Stimulated activated CD8-positive, alpha-beta memory T cell treated with anti-CD3 and anti-CD28 coated beads, Interleukin-12 subunit alpha, Interleukin-12 subunit beta, amount 100 ng/mL, for 1 hour (primary cell): ENCODE measurements around the gene MRNIP.

Experiments used
- DNase-seq: peaks from one replicate; pipeline ENCODE4 v3.0.0-alpha.2; 2020; ENCODE audit warnings: low read depth

Gene MRNIP

GRCh38 chr5:179803651-179804554, 54.7 kb downstream of the MRNIP start:
- no peak for DNase-seq

- no peak for DNase-seq
Measured at GRCh38 chr5:179802950-179803562, 55.6 kb downstream of the MRNIP start.

- no peak for DNase-seq
Measured at GRCh38 chr5:179802207-179802883, 56.3 kb downstream of the MRNIP start.

DNA sequence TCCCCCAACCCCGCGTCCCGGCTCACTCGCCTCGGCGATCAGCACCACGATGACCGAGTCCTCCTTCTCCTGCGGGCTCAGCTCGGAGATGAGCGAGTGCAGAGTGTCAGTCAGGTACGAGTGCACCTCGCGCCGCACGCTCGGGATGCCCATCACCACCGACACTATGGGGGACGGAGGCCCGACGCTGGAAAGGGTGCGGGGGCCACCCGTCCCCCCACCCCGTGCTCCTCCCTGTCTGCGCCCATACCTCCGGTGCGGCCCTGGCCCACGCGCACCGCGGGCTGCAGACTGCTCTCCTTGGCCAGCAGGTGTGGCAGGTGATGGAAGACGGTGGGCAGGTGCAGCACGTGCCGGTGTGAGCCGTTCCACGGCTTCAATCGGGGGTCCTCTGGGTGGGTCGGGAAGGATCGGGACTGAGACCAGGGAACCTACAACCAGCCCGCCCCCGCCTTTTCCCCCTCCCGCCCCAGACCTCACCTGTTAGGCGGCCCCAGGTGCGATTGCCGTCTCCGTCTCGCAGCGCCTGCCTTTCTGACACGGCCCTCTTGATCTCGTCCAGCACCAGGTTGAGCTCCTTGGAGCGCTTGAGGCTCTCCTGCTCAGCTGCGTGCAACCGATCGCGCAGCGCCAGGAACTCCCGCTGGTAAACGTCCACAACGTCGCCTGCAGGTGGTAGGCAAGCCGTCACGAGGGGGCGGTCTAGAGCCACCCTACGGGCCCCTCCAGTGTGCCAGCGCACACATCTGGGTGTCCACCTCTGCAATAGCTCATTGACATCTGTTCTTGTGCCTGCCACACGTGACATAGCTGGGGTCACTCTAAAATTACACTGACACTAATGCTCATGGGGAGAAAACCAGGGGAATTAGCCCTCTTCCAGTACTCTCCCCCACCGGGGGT, 57.1 kb downstream of the MRNIP start:
- peak; percentile 73 for DNase-seq

- no peak for DNase-seq
Measured at GRCh38 chr5:179800696-179801201, 57.9 kb downstream of the MRNIP start.

GRCh38 chr5:179800071-179800695, 58.4 kb downstream of the MRNIP start:
- no peak for DNase-seq

GRCh38 chr5:179799644-179799973, 59.0 kb downstream of the MRNIP start:
- DNase-seq, result no peak

DNA sequence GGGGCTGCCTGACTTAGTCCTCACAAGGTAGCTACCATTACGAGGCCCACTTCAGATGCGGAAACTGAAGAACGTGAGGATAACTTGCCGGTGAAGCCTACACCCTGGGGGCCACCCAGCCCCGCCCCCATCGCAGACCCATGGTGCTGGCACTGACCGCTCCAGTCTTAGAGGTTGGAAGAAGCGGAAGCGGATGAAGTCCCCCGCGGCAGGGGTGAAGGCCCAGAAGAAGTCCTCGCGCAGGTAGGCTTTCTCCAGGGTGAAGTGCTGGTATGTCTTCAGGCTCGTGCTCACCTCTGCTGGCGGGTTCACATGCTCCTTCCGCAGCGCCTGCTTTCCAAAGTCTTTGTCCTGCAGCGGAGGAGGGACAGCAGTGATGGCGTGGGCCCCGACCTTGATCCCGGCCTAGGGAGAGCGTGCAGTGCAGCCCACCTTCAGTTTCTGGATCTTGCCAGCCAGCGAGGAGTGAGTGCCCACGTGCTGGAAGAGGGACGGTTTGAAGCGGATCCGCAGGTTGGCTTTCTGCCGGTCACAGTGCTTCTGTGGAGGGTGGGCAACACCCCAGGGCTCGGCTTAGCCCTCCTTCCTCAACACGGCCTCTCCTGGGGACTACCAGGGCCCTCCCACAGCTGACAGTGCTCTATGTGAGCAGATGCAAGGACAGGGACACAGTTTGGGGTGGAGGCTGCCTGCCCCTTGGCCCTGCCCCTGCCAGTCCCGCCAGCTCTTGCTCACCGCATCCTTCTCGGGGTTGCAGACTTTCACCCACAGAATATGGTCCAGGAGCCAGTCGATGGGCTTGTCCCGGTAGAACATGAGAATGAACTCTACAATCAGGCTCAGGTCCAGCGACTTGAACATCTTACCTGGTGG, 59.6 kb downstream of the MRNIP start:
- DNase-seq, result no peak

DNA sequence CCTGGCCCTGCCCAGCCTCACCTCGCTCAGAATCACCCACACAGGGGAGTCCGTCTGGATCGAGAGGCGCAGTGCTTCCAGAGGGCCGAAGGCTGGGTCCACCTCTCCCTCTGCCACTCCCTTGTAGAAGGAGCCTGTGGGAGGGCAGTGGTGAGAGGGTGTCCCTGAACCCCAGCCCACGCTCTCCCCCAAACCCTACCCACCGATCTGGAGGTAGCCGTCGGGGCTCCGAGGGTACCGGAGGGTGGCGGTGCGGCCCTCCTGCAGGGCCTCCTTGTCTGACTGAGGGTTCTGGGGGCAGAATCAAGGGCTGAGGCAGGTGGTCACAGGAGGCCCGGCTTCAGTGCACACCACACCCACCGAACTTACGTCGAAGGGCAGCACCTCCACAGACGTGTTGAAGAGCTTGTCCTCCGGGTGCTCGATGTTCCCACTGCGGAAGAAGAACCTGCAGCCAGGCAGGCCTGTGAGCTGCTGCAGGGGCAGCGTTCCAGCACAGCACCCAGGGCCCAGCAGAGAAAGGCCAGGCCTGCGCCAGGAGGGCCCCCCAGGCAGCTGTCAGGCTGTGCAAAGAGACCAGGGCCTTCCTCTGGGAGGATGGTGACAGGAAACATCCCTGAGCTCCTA, 60.4 kb downstream of the MRNIP start:
- no peak for DNase-seq

- DNase-seq, result no peak
Measured at GRCh38 chr5:179797741-179798140, 60.9 kb downstream of the MRNIP start.

DNA sequence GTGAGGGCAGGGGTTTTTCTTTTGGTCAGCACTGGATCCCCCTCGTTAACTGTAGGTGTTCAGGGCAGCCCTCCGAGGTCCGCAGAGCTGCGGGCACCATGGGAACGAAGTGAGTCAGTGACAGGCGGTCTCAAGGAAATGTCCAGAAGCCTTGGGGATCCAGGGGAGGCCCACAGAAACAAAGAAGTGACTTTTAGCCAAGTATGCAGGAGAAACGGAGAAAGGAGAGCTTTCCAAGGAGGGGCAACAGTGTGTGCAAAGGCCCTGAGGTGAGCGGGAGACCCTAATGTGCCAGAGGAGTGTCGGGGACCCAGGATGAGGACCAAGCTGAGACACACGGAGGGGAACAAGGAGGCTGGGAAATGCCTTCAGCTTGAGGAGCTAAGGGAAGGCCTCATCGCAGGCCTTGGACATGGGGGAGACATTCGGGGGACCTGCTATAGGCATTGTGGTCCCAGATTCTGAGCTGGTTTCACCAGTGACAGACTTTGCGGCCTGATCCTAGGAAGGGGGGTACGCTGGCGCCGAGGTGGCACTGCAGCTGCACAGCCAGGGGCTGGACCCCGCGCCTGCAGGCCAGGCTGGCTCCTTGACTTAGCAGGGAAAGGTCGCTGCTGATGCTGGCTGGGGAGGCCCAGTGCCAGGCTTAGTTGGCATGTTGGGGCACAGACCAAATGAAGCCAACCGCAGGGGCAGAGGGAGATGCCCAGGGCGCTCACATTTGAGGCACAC, 61.6 kb downstream of the MRNIP start:
- DNase-seq, result no peak

DNA sequence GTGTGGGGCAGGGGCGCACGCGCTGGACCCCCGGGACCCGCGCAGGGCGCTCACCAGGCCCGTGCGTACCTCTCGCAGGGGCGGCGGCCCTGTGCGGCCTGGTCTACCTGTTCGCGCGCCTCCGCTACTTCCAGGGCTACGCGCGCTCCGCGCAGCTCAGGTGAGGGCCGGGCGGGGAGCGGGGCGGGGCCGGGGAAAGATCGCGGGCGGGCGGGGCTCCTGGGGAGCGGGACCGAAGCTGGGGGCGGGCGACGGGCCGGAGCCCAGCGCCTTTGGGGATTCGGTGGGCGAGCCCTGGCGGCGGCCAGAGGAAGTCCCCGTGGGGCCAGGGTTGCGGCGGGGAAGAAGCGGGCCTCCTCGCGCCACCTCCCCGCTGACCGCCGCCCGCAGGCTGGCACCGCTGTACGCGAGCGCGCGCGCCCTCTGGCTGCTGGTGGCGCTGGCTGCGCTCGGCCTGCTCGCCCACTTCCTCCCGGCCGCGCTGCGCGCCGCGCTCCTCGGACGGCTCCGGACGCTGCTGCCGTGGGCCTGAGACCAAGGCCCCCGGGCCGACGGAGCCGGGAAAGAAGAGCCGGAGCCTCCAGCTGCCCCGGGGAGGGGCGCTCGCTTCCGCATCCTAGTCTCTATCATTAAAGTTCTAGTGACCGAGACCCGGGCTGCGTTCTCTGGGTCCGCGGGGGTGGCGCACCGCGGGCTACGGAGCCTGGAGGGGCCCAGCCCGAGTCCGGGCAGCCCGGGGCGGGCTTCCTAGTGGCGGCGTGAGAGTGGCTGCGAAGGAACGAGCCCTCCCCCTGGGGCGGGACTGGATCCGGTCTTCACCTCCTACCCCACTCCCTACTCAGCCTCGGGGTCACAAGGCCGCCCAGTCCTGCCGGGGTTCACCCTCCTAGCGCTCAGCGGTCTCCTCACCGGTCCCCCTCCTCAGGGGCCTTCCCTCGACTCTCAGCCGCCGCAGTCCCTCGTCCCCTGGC, 62.5 kb downstream of the MRNIP start:
- DNase-seq, result peak; percentile 46

- DNase-seq, result no peak
Measured at GRCh38 chr5:179795049-179795862, 63.4 kb downstream of the MRNIP start.

GRCh38 chr5:179794575-179794974, 64.0 kb downstream of the MRNIP start:
- DNase-seq, result no peak

DNA sequence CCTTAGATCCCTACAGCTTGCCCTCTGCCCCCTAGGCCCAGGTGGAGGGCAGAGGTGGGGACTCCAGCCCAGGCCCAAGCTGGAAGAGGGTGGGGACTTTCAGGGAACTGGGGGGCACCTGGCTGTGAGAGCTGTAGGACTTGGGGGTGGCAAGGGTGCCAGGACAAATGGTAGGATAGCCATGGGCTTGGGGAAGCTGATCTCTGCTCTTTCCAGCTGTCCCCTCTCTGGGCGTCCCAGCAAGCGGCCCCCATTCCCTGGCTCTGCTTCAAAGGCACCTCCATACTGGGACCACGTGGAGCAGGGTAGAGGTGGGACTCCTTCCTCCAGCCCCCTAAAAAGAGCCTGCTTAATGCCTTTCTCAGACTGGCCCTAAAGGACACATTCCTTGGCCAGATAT, 64.4 kb downstream of the MRNIP start:
- DNase-seq, result no peak

- no peak for DNase-seq
Measured at GRCh38 chr5:179793468-179794139, 65.0 kb downstream of the MRNIP start, which contains the start of gene LTC4S. Gene LTC4S (plus strand): TSS chr5:179793986. CDS start chr5:179794081, 95 bp downstream.
